HT-29 (cell line): ENCODE results near the gene XCL2. TPM values are rescaled to one million over a fixed set of nuclear protein-coding genes. Genes with fewer than 3 reads are reported as not detected.
"Not testable (repeated sequence)": the region's sequence is repeated elsewhere in the genome, so short reads cannot be mapped to it uniquely, and the experiment has no call there.

ENCODE experiments used
- DNase-seq: peaks from one replicate; pipeline ENCODE4 v3.0.0-alpha.2; 2015; ENCODE audit warnings: low spot score
- total RNA-seq: library from RNA; depleted of rRNA; stranded (reverse); fragments of >200 nt; shearing (Covaris generic); gene quantifications from 2 replicates; pipeline ENCODE4 v1.2.3, GENCODE V29; 2014; rRNA removed

Gene XCL2
- not detected in 2 replicates for total RNA-seq

- not testable (repeated sequence) for DNase-seq
These were observed at the start of gene XCL2 for GRCh38 chr1:168543840-168544498. Gene XCL2 (minus strand): TSS chr1:168543997. CDS start chr1:168543964, 33 bp downstream.

- DNase-seq, result no peak
These were observed 47.9 kb upstream of the XCL2 start for GRCh38 chr1:168591641-168592250.

- DNase-seq, result no peak
These were observed 47.3 kb upstream of the XCL2 start for GRCh38 chr1:168591066-168591465.

GRCh38 chr1:168589167-168589566, 45.4 kb upstream of the XCL2 start:
- no peak for DNase-seq

GRCh38 chr1:168585937-168586336, 42.1 kb upstream of the XCL2 start:
- no peak for DNase-seq

GRCh38 chr1:168585191-168585590, 41.4 kb upstream of the XCL2 start:
- DNase-seq, result no peak

- DNase-seq, result no peak
These were observed 39.8 kb upstream of the XCL2 start for GRCh38 chr1:168583571-168583970.

- DNase-seq, result no peak
These were observed 39.0 kb upstream of the XCL2 start for GRCh38 chr1:168582688-168583336.

GRCh38 chr1:168581817-168582572, 38.2 kb upstream of the XCL2 start:
- no peak for DNase-seq

GRCh38 chr1:168580991-168581390, 37.2 kb upstream of the XCL2 start:
- not testable (repeated sequence) for DNase-seq

- DNase-seq, result not testable (repeated sequence)
These were observed 36.5 kb upstream of the XCL2 start for GRCh38 chr1:168580290-168580689.

- DNase-seq, result not testable (repeated sequence)
These were observed 34.9 kb upstream of the XCL2 start for GRCh38 chr1:168578531-168579185.

- DNase-seq, result not testable (repeated sequence)
These were observed 32.5 kb upstream of the XCL2 start, which contains the start of gene XCL1 for GRCh38 chr1:168576245-168576688. Gene XCL1 (plus strand): TSS chr1:168576605. CDS start chr1:168576638, 33 bp downstream.

GRCh38 chr1:168574234-168574633, 30.4 kb upstream of the XCL2 start:
- DNase-seq, result peak; percentile 42

GRCh38 chr1:168572633-168573032, 28.8 kb upstream of the XCL2 start:
- DNase-seq, result no peak

GRCh38 chr1:168570652-168571051, 26.9 kb upstream of the XCL2 start:
- DNase-seq, result no peak

- DNase-seq, result no peak
These were observed 24.5 kb upstream of the XCL2 start for GRCh38 chr1:168568346-168568745.

GRCh38 chr1:168567568-168567967, 23.8 kb upstream of the XCL2 start:
- no peak for DNase-seq

- no peak for DNase-seq
These were observed 23.2 kb upstream of the XCL2 start for GRCh38 chr1:168567007-168567406.

GRCh38 chr1:168565825-168566224, 22.0 kb upstream of the XCL2 start:
- DNase-seq, result peak; percentile 23

- no peak for DNase-seq
These were observed 18.2 kb upstream of the XCL2 start for GRCh38 chr1:168561989-168562388.
